GM19239 (cell line): Measurements from ENCODE around the gene CCDC183.
"Not testable (repeated sequence)": the region's sequence is repeated elsewhere in the genome, so short reads cannot be mapped to it uniquely, and the experiment has no call there.

Experiments
- DNase-seq: peaks from one replicate; pipeline ENCODE4 v3.0.0; 2011; ENCODE audit warnings: low spot score; ENCODE audit not compliant: insufficient read length
- FAIRE-seq: peaks from 2 replicates; lab custom pipeline; 2011; peaks lifted over from hg19 to GRCh38; lab: Jason Lieb, UNC

Gene CCDC183

GRCh38 chr9:136833381-136834048 is 37.4 kb downstream of the CCDC183 start:
- DNase-seq, FAIRE-seq: not testable (repeated sequence)

- DNase-seq (no peak), FAIRE-seq (no peak)
Observed at GRCh38 chr9:136835162-136835931, 39.2 kb downstream of the CCDC183 start.

GRCh38 chr9:136835932-136836904 is 40.1 kb downstream of the CCDC183 start:
- FAIRE-seq, result no peak

GRCh38 chr9:136837146-136837855 is 41.2 kb downstream of the CCDC183 start:
- FAIRE-seq (no peak), DNase-seq (no peak)

More at GRCh38 chr9:136835932-136836904, 40.1 kb downstream of the CCDC183 start:
- DNase-seq, result no peak

- not testable (repeated sequence) for DNase-seq, FAIRE-seq
Observed at GRCh38 chr9:136837856-136838277, 41.7 kb downstream of the CCDC183 start.

- no peak for DNase-seq
Observed at GRCh38 chr9:136838314-136839228, 42.4 kb downstream of the CCDC183 start.

GRCh38 chr9:136839229-136840139 is 43.3 kb downstream of the CCDC183 start:
- FAIRE-seq, result no peak

More at GRCh38 chr9:136838314-136839228, 42.4 kb downstream of the CCDC183 start:
- FAIRE-seq, result no peak

GRCh38 chr9:136840140-136840876 is 44.2 kb downstream of the CCDC183 start:
- no peak for FAIRE-seq
- no peak for DNase-seq

More at GRCh38 chr9:136839229-136840139, 43.3 kb downstream of the CCDC183 start:
- DNase-seq, result no peak

GRCh38 chr9:136840877-136841645 is 44.9 kb downstream of the CCDC183 start:
- no peak for DNase-seq
- FAIRE-seq, result no peak

- DNase-seq, FAIRE-seq: not testable (repeated sequence)
Observed at GRCh38 chr9:136841646-136842379, 45.7 kb downstream of the CCDC183 start.

- peak; percentile 97 for DNase-seq
- peak; percentile 90 for FAIRE-seq
Observed at GRCh38 chr9:136842380-136842948, 46.3 kb downstream of the CCDC183 start, which contains the start of gene AJM1. Gene AJM1, plus strand, starts transcription at chr9:136842478. Its CDS starts 1,937 bp downstream, at chr9:136844415.

- not testable (repeated sequence) for DNase-seq
- FAIRE-seq, result peak; percentile 4
Observed at GRCh38 chr9:136843159-136843800, 47.1 kb downstream of the CCDC183 start.

GRCh38 chr9:136843801-136844740 is 47.9 kb downstream of the CCDC183 start:
- not testable (repeated sequence) for FAIRE-seq, DNase-seq
